Measurements from ENCODE around the gene TGFB2.

DNA sequence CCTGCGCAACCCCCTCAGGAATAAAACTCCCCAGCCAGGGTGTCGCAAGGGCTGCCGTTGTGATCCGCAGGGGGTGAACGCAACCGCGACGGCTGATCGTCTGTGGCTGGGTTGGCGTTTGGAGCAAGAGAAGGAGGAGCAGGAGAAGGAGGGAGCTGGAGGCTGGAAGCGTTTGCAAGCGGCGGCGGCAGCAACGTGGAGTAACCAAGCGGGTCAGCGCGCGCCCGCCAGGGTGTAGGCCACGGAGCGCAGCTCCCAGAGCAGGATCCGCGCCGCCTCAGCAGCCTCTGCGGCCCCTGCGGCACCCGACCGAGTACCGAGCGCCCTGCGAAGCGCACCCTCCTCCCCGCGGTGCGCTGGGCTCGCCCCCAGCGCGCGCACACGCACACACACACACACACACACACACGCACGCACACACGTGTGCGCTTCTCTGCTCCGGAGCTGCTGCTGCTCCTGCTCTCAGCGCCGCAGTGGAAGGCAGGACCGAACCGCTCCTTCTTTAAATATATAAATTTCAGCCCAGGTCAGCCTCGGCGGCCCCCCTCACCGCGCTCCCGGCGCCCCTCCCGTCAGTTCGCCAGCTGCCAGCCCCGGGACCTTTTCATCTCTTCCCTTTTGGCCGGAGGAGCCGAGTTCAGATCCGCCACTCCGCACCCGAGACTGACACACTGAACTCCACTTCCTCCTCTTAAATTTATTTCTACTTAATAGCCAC is 696 bp downstream of the TGFB2 start:
- no peak for TF ChIP-seq POLR2A (IDR thresholded peaks at IDR 0.05; ENCODE audit: low read length)
- no peak for TF ChIP-seq GATA1 (IDR thresholded peaks at IDR 0.05; ENCODE audit: low read depth, low read length)

Measured in erythroblast (primary cell).